GM12878 (cell line): ENCODE data around the gene TRAPPC6A. TPM values are rescaled to one million over a fixed set of nuclear protein-coding genes. Genes with fewer than 3 reads are reported as not detected.

Experiments
- ATAC-seq: fragments of 200-7000 bp; cut with Tn5 transposase; 3 replicates; pipeline ENCODE4 v1.9.1; 2020; ENCODE audit warnings: mild to moderate bottlenecking, moderate library complexity
- BruUV-seq: library from RNA; stranded (reverse); fragments of 400-500 nt; replicated peaks from 2 replicates; lab custom pipeline; 2021; lab: Mats Ljungman, UMichigan
- CTCF ChIA-PET: fragments of 300-600 bp; sonication (Branson Sonifier 250); formaldehyde crosslinking; extraction: SDS; loops from one replicate; lab custom pipeline; 2021; ENCODE audit warnings: inconsistent platforms; lab: Yijun Ruan, JAX
- POLR2A ChIA-PET: fragments of 350-600 bp; formaldehyde crosslinking; extraction: SDS; loops from one replicate; lab custom pipeline; 2021; ENCODE audit warnings: inconsistent platforms; lab: Charles Lee
- RAD21 ChIA-PET: fragments of 300-600 bp; sonication (Branson Sonifier 250); formaldehyde crosslinking; loops from one replicate; lab custom pipeline; 2023; ENCODE audit warnings: antibody characterized with exemption; ENCODE audit not compliant: unreplicated experiment; lab: Charles Lee
- SMC1A ChIA-PET: fragments of 300-600 bp; sonication (Branson Sonifier 250); formaldehyde crosslinking; loops from one replicate; lab custom pipeline; 2023; ENCODE audit not compliant: unreplicated experiment, uncharacterized antibody; lab: Charles Lee
- DNase-seq: peaks from one replicate; pipeline ENCODE4 v3.0.0-alpha.2; 2011; ENCODE audit warnings: low read depth, low spot score
- FAIRE-seq: peaks from 3 replicates; lab custom pipeline; 2011; peaks lifted over from hg19 to GRCh38; lab: Jason Lieb, UNC
- H2AFZ ChIP-seq: 2 replicates; pipeline ENCODE4 v1.6.0; 2011; ENCODE audit warnings: low read depth, low read length, control low read depth; ENCODE audit not compliant: control insufficient read depth
- H3K27ac ChIP-seq: 2 replicates; pipeline ENCODE4 v1.5.1; 2011; ENCODE audit warnings: control low read depth; ENCODE audit not compliant: control insufficient read depth, insufficient read depth
- H3K27me3 ChIP-seq, 2 experiments: replicated peaks in 1 of 2; 2 replicates each; pipeline versions ENCODE4 v1.6.0 to v1.6.1; 2011; ENCODE audit warnings: low read length in 1 of 2; ENCODE audit not compliant: control insufficient read depth in 2 of 2, insufficient read depth in 2 of 2
- H3K36me3 ChIP-seq, 2 experiments: 2 replicates each; pipeline ENCODE4 v1.5.1; 2011; ENCODE audit warnings: low read length in 1 of 2; ENCODE audit not compliant: control insufficient read depth in 2 of 2, insufficient read depth in 2 of 2
- H3K4me1 ChIP-seq: 2 replicates; pipeline ENCODE4 v1.6.1; 2011; ENCODE audit warnings: mild to moderate bottlenecking, low read length, moderate library complexity, mixed read lengths; ENCODE audit not compliant: control insufficient read depth, insufficient read depth
- H3K4me2 ChIP-seq: 2 replicates; pipeline ENCODE4 v1.6.0; 2011; ENCODE audit warnings: control low read depth; ENCODE audit not compliant: control insufficient read depth, insufficient read depth
- H3K4me3 ChIP-seq: fragments of 200-600 bp; sonication (generic); 2 replicates; pipeline ENCODE4 v1.5.1; 2016
- H3K79me2 ChIP-seq: 2 replicates; pipeline ENCODE4 v1.6.0; 2011; ENCODE audit warnings: low read length; ENCODE audit not compliant: control insufficient read depth, insufficient read depth
- H3K9ac ChIP-seq: 2 replicates; pipeline ENCODE4 v1.8.0; 2011; ENCODE audit warnings: low read length, control low read depth, mixed read lengths; ENCODE audit not compliant: control insufficient read depth, insufficient read depth
- H3K9me3 ChIP-seq: replicated peaks from 3 replicates; pipeline ENCODE4 v1.5.1; 2011; ENCODE audit warnings: mild to moderate bottlenecking, low read length; ENCODE audit not compliant: control insufficient read depth, insufficient read depth
- H4K20me1 ChIP-seq: 2 replicates; pipeline ENCODE4 v1.6.0; 2011; ENCODE audit not compliant: control insufficient read depth, insufficient read depth
- BRCA1 ChIP-seq: IDR thresholded peaks from 2 replicates; pipeline ENCODE4 v1.6.1; 2011; ENCODE audit warnings: low read depth, low read length, improper control_type of control experiment
- CBFB ChIP-seq: IDR thresholded peaks from 2 replicates; pipeline ENCODE4 v1.6.1; 2016; ENCODE audit warnings: antibody characterized with exemption, low read depth
- DPF2 ChIP-seq: fragments of 450-650 bp; IDR thresholded peaks from 2 replicates; pipeline ENCODE4 v1.6.1; 2017; ENCODE audit warnings: mild to moderate bottlenecking
- FOXM1 ChIP-seq: IDR thresholded peaks from 2 replicates; pipeline ENCODE4 v1.6.1; 2012; ENCODE audit warnings: low read depth, mild to moderate bottlenecking, inconsistent platforms, low read length, moderate library complexity
- GABPA ChIP-seq: IDR thresholded peaks from 2 replicates; pipeline ENCODE4 v1.6.1; 2014; ENCODE audit warnings: antibody characterized with exemption, low read depth, mild to moderate bottlenecking, inconsistent platforms
- KDM1A ChIP-seq: fragments of 200-600 bp; sonication (generic); IDR thresholded peaks from 2 replicates; pipeline ENCODE4 v1.6.1; 2016; ENCODE audit warnings: borderline replicate concordance
- MTA2 ChIP-seq: fragments of 450-650 bp; IDR thresholded peaks from 2 replicates; pipeline ENCODE4 v1.6.1; 2016; ENCODE audit warnings: low read depth, mild to moderate bottlenecking, moderate library complexity
- MTA3 ChIP-seq: IDR thresholded peaks from 2 replicates; pipeline ENCODE4 v1.6.1; 2012; ENCODE audit warnings: low read length, inconsistent platforms, borderline replicate concordance
- PKNOX1 ChIP-seq: fragments of 450-650 bp; IDR thresholded peaks from 2 replicates; pipeline ENCODE4 v1.6.1; 2016; ENCODE audit warnings: mild to moderate bottlenecking
- POLR2A ChIP-seq: IDR thresholded peaks from 2 replicates; pipeline ENCODE4 v1.6.1; 2011; ENCODE audit warnings: low read depth, mild to moderate bottlenecking, low read length
- PRDM15 ChIP-seq: fragments of 450-650 bp; formaldehyde crosslinking; IDR thresholded peaks from 2 replicates; pipeline ENCODE4 v1.4.0; 2020; ENCODE audit warnings: mild to moderate bottlenecking, moderate library complexity
- ZNF217 ChIP-seq: fragments of 450-650 bp; IDR thresholded peaks from 2 replicates; pipeline ENCODE4 v1.6.1; 2017; ENCODE audit warnings: antibody characterized with exemption, mild to moderate bottlenecking
- ZSCAN29 ChIP-seq: fragments of 450-650 bp; IDR thresholded peaks from 2 replicates; pipeline ENCODE4 v1.6.1; 2017; ENCODE audit warnings: mild to moderate bottlenecking, moderate library complexity
- WGBS: methylation state at CpG from one replicate; pipeline ENCODE4 v1.1.6; 2016; ENCODE audit warnings: low lambda C conversion rate; ENCODE audit not compliant: insufficient replicate concordance, insufficient coverage; ENCODE audit errors: missing lambda C conversion rate; 5-methylcytosine and 5-hydroxymethylcytosine counted together
- in situ Hi-C: fragments of 300-500 bp; cut with MboI; formaldehyde crosslinking; loops from 9 replicates; pipeline ENCODE4 v1.14.3; 2018; ENCODE audit warnings: mixed read lengths
- intact Hi-C: fragments of 100-400 bp; cut with micrococcal nuclease; formaldehyde crosslinking; loops from one replicate; pipeline ENCODE4 v1.14.2; 2022; ENCODE audit not compliant: unreplicated experiment
- polyA plus RNA-seq, 11 experiments: library from polyadenylated mRNA; depleted of rRNA in 4 of 11; unstranded in 6 of 11; stranded (reverse) in 5 of 11; fragments of >200 nt; fragmentation: Nextera tagmentation in 4 of 11; fragmentation: Illumina TruSeq in 1 of 11; extraction: Ambion mirVana in 4 of 11; extraction: Trizol in 1 of 11; gene quantifications; 1 replicate in 1 of 11; 2 replicates in 10 of 11; pipeline versions ENCODE4 v1.2.1 to v1.2.3, GENCODE V29; 2011 to 2016; ENCODE audit warnings: inconsistent platforms in 2 of 11, missing spikeins in 2 of 11, low read depth in 1 of 11
- total RNA-seq, 4 experiments: library from RNA; depleted of rRNA in 3 of 4; stranded (reverse); fragments of >200 nt in 3 of 4; fragmentation: Illumina TruSeq in 1 of 4; extraction: Trizol in 1 of 4; gene quantifications; 2 replicates each; pipeline versions ENCODE4 v1.2.1 to v1.2.3, GENCODE V29; 2013 to 2021
- TF ChIP-seq, protein P1 (sequence below): IDR thresholded peaks from 2 replicates; pipeline ENCODE4 v1.6.1; 2012; ENCODE audit warnings: low read depth, low read length, improper control_type of control experiment
- TF ChIP-seq, protein P2 (sequence below): fragments of 450-650 bp; IDR thresholded peaks from 2 replicates; pipeline ENCODE4 v1.6.1; 2017; ENCODE audit warnings: antibody characterized with exemption, mild to moderate bottlenecking, moderate library complexity

Gene TRAPPC6A
- total and polyA plus RNA-seq, 10 of the 15 experiments (the other 5 are each of a cell fraction or from before 2014, with no cell fraction given) = 1.8 to 83.9 (median 35.8) TPM

DNA sequence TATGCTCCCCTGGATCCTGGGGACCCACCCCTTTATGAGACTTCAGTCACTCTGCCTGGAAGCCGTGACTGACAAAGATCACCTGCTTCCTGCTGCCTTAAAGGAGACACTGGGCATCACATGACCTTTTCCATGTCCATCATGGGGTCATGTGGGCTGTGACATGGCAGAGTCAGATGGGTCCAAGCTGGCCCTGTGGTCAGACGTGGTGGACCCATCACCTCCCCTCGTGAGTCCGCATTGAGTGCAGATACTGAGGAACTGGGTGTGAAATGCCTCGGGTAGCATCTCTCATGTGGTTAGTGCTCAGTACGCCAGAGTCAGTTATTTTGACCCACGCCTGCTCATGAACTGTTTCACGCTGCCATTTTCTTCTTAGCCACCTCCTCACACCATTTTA, 44.4 kb downstream of the TRAPPC6A start (continued):
- no peak for TF ChIP-seq PRDM15 (CRISPR knock-in tag)

GRCh38 chr19:45130888-45131615, 47.0 kb downstream of the TRAPPC6A start:
- BruUV-seq = no TSS peak
- CTCF ChIA-PET = interaction anchor here (0.5 to 1.7 kb wide), 8 partner anchors 11 to 477 kb away, joined by 3 to 6 read pairs (median 3); no protein-coding TSS in a partner anchor
- ATAC-seq (peak; percentile 67), FAIRE-seq (no peak), DNase-seq (no peak)
- no peaks in the 10 kb centered on the region for H3K27me3 ChIP-seq
- in situ Hi-C loops (no loop called here), intact Hi-C loops (no loop called here)
- H3K79me2 ChIP-seq = peaks cover 26% of the 10 kb centered on the region
- H4K20me1 ChIP-seq = no peaks in the 10 kb centered on the region
- no peaks in the 10 kb centered on the region for H3K9me3 ChIP-seq
- H2AFZ ChIP-seq = no peak overlapping the region
- H3K36me3 ChIP-seq = peaks cover 3 to 5% of the 10 kb centered on the region in 2 experiments; a peak in 3 of 4 replicates
- H3K4me2 ChIP-seq = no peak overlapping the region
- 31% methylated on average over 13 of the region's 13 CpGs for WGBS
- POLR2A ChIA-PET = interaction anchor here (0.6 to 1.4 kb wide), 2 partner anchors 48 to 52 kb away, joined by 3 read pairs; partner anchors contain the start of gene GEMIN7
- RAD21 ChIA-PET = interaction anchor here (0.6 to 1.1 kb wide), 3 partner anchors 47 to 213 kb away, joined by 3 read pairs; partner anchors contain the start of genes GEMIN7 and TRAPPC6A
- SMC1A ChIA-PET = interaction anchor here (1.1 to 1.4 kb wide), 2 partner anchors 20 to 32 kb away, joined by 3 read pairs; no protein-coding TSS in a partner anchor
- no peak overlapping the region for H3K4me3 ChIP-seq
- H3K9ac ChIP-seq = no peak overlapping the region
- no peak overlapping the region for H3K27ac ChIP-seq
- H3K4me1 ChIP-seq = peaks cover 28% of the 10 kb centered on the region
- TF ChIP-seq CBFB (no peak), MTA2 (no peak), KDM1A (no peak), ZNF217 (no peak), PKNOX1 (no peak), FOXM1 (no peak), BRCA1 (no peak), POLR2A (peak; percentile 41; the same call in 1 of the 2 replicates), MTA3 (no peak), ZSCAN29 (no peak), GABPA (no peak), DPF2 (no peak)
- TF ChIP-seq, protein P1, sequence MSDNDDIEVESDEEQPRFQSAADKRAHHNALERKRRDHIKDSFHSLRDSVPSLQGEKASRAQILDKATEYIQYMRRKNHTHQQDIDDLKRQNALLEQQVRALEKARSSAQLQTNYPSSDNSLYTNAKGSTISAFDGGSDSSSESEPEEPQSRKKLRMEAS = no peak
- TF ChIP-seq, protein P2, sequence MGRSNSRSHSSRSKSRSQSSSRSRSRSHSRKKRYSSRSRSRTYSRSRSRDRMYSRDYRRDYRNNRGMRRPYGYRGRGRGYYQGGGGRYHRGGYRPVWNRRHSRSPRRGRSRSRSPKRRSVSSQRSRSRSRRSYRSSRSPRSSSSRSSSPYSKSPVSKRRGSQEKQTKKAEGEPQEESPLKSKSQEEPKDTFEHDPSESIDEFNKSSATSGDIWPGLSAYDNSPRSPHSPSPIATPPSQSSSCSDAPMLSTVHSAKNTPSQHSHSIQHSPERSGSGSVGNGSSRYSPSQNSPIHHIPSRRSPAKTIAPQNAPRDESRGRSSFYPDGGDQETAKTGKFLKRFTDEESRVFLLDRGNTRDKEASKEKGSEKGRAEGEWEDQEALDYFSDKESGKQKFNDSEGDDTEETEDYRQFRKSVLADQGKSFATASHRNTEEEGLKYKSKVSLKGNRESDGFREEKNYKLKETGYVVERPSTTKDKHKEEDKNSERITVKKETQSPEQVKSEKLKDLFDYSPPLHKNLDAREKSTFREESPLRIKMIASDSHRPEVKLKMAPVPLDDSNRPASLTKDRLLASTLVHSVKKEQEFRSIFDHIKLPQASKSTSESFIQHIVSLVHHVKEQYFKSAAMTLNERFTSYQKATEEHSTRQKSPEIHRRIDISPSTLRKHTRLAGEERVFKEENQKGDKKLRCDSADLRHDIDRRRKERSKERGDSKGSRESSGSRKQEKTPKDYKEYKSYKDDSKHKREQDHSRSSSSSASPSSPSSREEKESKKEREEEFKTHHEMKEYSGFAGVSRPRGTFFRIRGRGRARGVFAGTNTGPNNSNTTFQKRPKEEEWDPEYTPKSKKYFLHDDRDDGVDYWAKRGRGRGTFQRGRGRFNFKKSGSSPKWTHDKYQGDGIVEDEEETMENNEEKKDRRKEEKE = no peak
